ENCODE results near the gene NTF3. TPM values are rescaled to one million over a fixed set of nuclear protein-coding genes. Genes with fewer than 3 reads are reported as not detected.

Gene NTF3
- total and polyA plus RNA-seq, 2 donors, result 0.61 to 1.6 TPM

- DNase-seq (ENCODE audit: low read depth in 6 of 9, low spot score in 9 of 9), result no peak
- H3K27ac ChIP-seq (ENCODE audit: low read depth in 1 of 2, low read length in 1 of 2), result no peak overlapping the region
- H3K36me3 ChIP-seq (ENCODE audit: control insufficient read depth in 2 of 2, insufficient read depth in 2 of 2, low read length in 1 of 2), result no peaks in the 10 kb centered on the region
- no peaks in the 10 kb centered on the region for H3K4me1 ChIP-seq (ENCODE audit: control insufficient read depth in 2 of 2, insufficient read depth in 2 of 2, low read length in 2 of 2)
- WGBS, result 73% methylated on average over 4 of the region's 4 CpGs
- peaks cover 20 to 55% of the 10 kb centered on the region in 2 donors for H3K27me3 ChIP-seq (ENCODE audit: control insufficient read depth in 2 of 2, insufficient read depth in 1 of 2, low read length in 1 of 2)
- H3K4me3 ChIP-seq (ENCODE audit: low read length in 2 of 2), result no peak overlapping the region
- no peaks in the 10 kb centered on the region for H3K9me3 ChIP-seq (ENCODE audit: control insufficient read depth in 2 of 2, insufficient read depth in 1 of 2, low read length in 1 of 2)
Observed at GRCh38 chr12:5438671-5439200, 6.8 kb downstream of the NTF3 start.

GRCh38 chr12:5439371-5439771, 7.5 kb downstream of the NTF3 start:
- Histone ChIP-seq H3K36me3 (ENCODE audit: control insufficient read depth in 2 of 2, insufficient read depth in 2 of 2, low read length in 1 of 2) (no peaks in the 10 kb centered on the region), H3K27me3 (ENCODE audit: control insufficient read depth in 2 of 2, insufficient read depth in 1 of 2, low read length in 1 of 2) (peaks cover 14 to 49% of the 10 kb centered on the region in 2 donors), H3K4me3 (ENCODE audit: low read length in 2 of 2) (no peak overlapping the region), H3K27ac (ENCODE audit: low read depth in 1 of 2, low read length in 1 of 2) (no peak overlapping the region), H3K9me3 (ENCODE audit: control insufficient read depth in 2 of 2, insufficient read depth in 1 of 2, low read length in 1 of 2) (no peaks in the 10 kb centered on the region), H3K4me1 (ENCODE audit: control insufficient read depth in 2 of 2, insufficient read depth in 2 of 2, low read length in 2 of 2) (no peaks in the 10 kb centered on the region)
- WGBS, result 92% methylated on average over 4 of the region's 4 CpGs
- DNase-seq (ENCODE audit: low read depth in 6 of 9, low spot score in 9 of 9), result no peak

GRCh38 chr12:5439788-5440300, 7.9 kb downstream of the NTF3 start:
- Histone ChIP-seq H3K9me3 (ENCODE audit: control insufficient read depth in 2 of 2, insufficient read depth in 1 of 2, low read length in 1 of 2) (no peaks in the 10 kb centered on the region), H3K27me3 (ENCODE audit: control insufficient read depth in 2 of 2, insufficient read depth in 1 of 2, low read length in 1 of 2) (peaks cover 10 to 44% of the 10 kb centered on the region in 2 donors), H3K4me3 (ENCODE audit: low read length in 2 of 2) (no peak overlapping the region), H3K27ac (ENCODE audit: low read depth in 1 of 2, low read length in 1 of 2) (no peak overlapping the region), H3K36me3 (ENCODE audit: control insufficient read depth in 2 of 2, insufficient read depth in 2 of 2, low read length in 1 of 2) (no peaks in the 10 kb centered on the region), H3K4me1 (ENCODE audit: control insufficient read depth in 2 of 2, insufficient read depth in 2 of 2, low read length in 2 of 2) (no peaks in the 10 kb centered on the region)
- no peak for DNase-seq (ENCODE audit: low read depth in 6 of 9, low spot score in 9 of 9)

- 80% methylated on average over 7 of the region's 7 CpGs for WGBS
- no peaks in the 10 kb centered on the region for H3K4me1 ChIP-seq (ENCODE audit: control insufficient read depth in 2 of 2, insufficient read depth in 2 of 2, low read length in 2 of 2)
- H3K4me3 ChIP-seq (ENCODE audit: low read length in 2 of 2), result no peak overlapping the region
- H3K36me3 ChIP-seq (ENCODE audit: control insufficient read depth in 2 of 2, insufficient read depth in 2 of 2, low read length in 1 of 2), result no peaks in the 10 kb centered on the region
- no peak for DNase-seq (ENCODE audit: low read depth in 6 of 9, low spot score in 9 of 9)
- peaks cover 2 to 33% of the 10 kb centered on the region in 2 donors for H3K27me3 ChIP-seq (ENCODE audit: control insufficient read depth in 2 of 2, insufficient read depth in 1 of 2, low read length in 1 of 2)
- no peak overlapping the region for H3K27ac ChIP-seq (ENCODE audit: low read depth in 1 of 2, low read length in 1 of 2)
- H3K9me3 ChIP-seq (ENCODE audit: control insufficient read depth in 2 of 2, insufficient read depth in 1 of 2, low read length in 1 of 2), result no peaks in the 10 kb centered on the region
Observed at GRCh38 chr12:5440978-5441377, 9.1 kb downstream of the NTF3 start.

- H3K27ac ChIP-seq (ENCODE audit: low read depth in 1 of 2, low read length in 1 of 2), result no peak overlapping the region
- 91% methylated on average over 10 of the region's 10 CpGs for WGBS
- DNase-seq (ENCODE audit: low read depth in 6 of 9, low spot score in 9 of 9), result no peak
- peaks cover 0 to 34% of the 10 kb centered on the region in 2 donors for H3K27me3 ChIP-seq (ENCODE audit: control insufficient read depth in 2 of 2, insufficient read depth in 1 of 2, low read length in 1 of 2)
- no peak overlapping the region for H3K4me3 ChIP-seq (ENCODE audit: low read length in 2 of 2)
- no peaks in the 10 kb centered on the region for H3K9me3 ChIP-seq (ENCODE audit: control insufficient read depth in 2 of 2, insufficient read depth in 1 of 2, low read length in 1 of 2)
- H3K36me3 ChIP-seq (ENCODE audit: control insufficient read depth in 2 of 2, insufficient read depth in 2 of 2, low read length in 1 of 2), result no peaks in the 10 kb centered on the region
- no peaks in the 10 kb centered on the region for H3K4me1 ChIP-seq (ENCODE audit: control insufficient read depth in 2 of 2, insufficient read depth in 2 of 2, low read length in 2 of 2)
Observed at GRCh38 chr12:5441497-5442236, 9.8 kb downstream of the NTF3 start.

GRCh38 chr12:5442251-5443006, 10.5 kb downstream of the NTF3 start:
- Histone ChIP-seq H3K27ac (ENCODE audit: low read depth in 1 of 2, low read length in 1 of 2) (no peak overlapping the region), H3K4me1 (ENCODE audit: control insufficient read depth in 2 of 2, insufficient read depth in 2 of 2, low read length in 2 of 2) (no peaks in the 10 kb centered on the region), H3K27me3 (ENCODE audit: control insufficient read depth in 2 of 2, insufficient read depth in 1 of 2, low read length in 1 of 2) (peaks cover 0 to 29% of the 10 kb centered on the region in 2 donors), H3K36me3 (ENCODE audit: control insufficient read depth in 2 of 2, insufficient read depth in 2 of 2, low read length in 1 of 2) (no peaks in the 10 kb centered on the region), H3K4me3 (ENCODE audit: low read length in 2 of 2) (no peak overlapping the region), H3K9me3 (ENCODE audit: control insufficient read depth in 2 of 2, insufficient read depth in 1 of 2, low read length in 1 of 2) (no peaks in the 10 kb centered on the region)
- no peak for DNase-seq (ENCODE audit: low read depth in 6 of 9, low spot score in 9 of 9)
- WGBS, result 74% methylated on average over 11 of the region's 11 CpGs

GRCh38 chr12:5444520-5444919, 12.6 kb downstream of the NTF3 start:
- Histone ChIP-seq H3K9me3 (ENCODE audit: control insufficient read depth in 2 of 2, insufficient read depth in 1 of 2, low read length in 1 of 2) (no peaks in the 10 kb centered on the region), H3K4me3 (ENCODE audit: low read length in 2 of 2) (no peak overlapping the region), H3K4me1 (ENCODE audit: control insufficient read depth in 2 of 2, insufficient read depth in 2 of 2, low read length in 2 of 2) (no peaks in the 10 kb centered on the region), H3K27ac (ENCODE audit: low read depth in 1 of 2, low read length in 1 of 2) (no peak overlapping the region), H3K27me3 (ENCODE audit: control insufficient read depth in 2 of 2, insufficient read depth in 1 of 2, low read length in 1 of 2) (peaks cover 0 to 20% of the 10 kb centered on the region in 2 donors), H3K36me3 (ENCODE audit: control insufficient read depth in 2 of 2, insufficient read depth in 2 of 2, low read length in 1 of 2) (no peaks in the 10 kb centered on the region)
- DNase-seq (ENCODE audit: low read depth in 6 of 9, low spot score in 9 of 9), result no peak
- WGBS, result 94% methylated on average over 6 of the region's 6 CpGs

GRCh38 chr12:5447320-5447719, 15.4 kb downstream of the NTF3 start:
- H3K9me3 ChIP-seq (ENCODE audit: control insufficient read depth in 2 of 2, insufficient read depth in 1 of 2, low read length in 1 of 2), result no peaks in the 10 kb centered on the region
- WGBS, result 70% methylated on average over 5 of the region's 5 CpGs
- no peak overlapping the region for H3K27ac ChIP-seq (ENCODE audit: low read depth in 1 of 2, low read length in 1 of 2)
- no peaks in the 10 kb centered on the region for H3K4me1 ChIP-seq (ENCODE audit: control insufficient read depth in 2 of 2, insufficient read depth in 2 of 2, low read length in 2 of 2)
- H3K36me3 ChIP-seq (ENCODE audit: control insufficient read depth in 2 of 2, insufficient read depth in 2 of 2, low read length in 1 of 2), result no peaks in the 10 kb centered on the region
- H3K4me3 ChIP-seq (ENCODE audit: low read length in 2 of 2), result no peak overlapping the region
- DNase-seq (ENCODE audit: low read depth in 6 of 9, low spot score in 9 of 9), result no peak
- peaks cover 0 to 10% of the 10 kb centered on the region in 2 donors for H3K27me3 ChIP-seq (ENCODE audit: control insufficient read depth in 2 of 2, insufficient read depth in 1 of 2, low read length in 1 of 2)

GRCh38 chr12:5451251-5451650, 19.3 kb downstream of the NTF3 start:
- Histone ChIP-seq H3K4me3 (ENCODE audit: low read length in 2 of 2) (no peak overlapping the region), H3K27ac (ENCODE audit: low read depth in 1 of 2, low read length in 1 of 2) (no peak overlapping the region), H3K4me1 (ENCODE audit: control insufficient read depth in 2 of 2, insufficient read depth in 2 of 2, low read length in 2 of 2) (no peaks in the 10 kb centered on the region), H3K27me3 (ENCODE audit: control insufficient read depth in 2 of 2, insufficient read depth in 1 of 2, low read length in 1 of 2) (peaks cover 0 to 7% of the 10 kb centered on the region in 2 donors), H3K9me3 (ENCODE audit: control insufficient read depth in 2 of 2, insufficient read depth in 1 of 2, low read length in 1 of 2) (no peaks in the 10 kb centered on the region), H3K36me3 (ENCODE audit: control insufficient read depth in 2 of 2, insufficient read depth in 2 of 2, low read length in 1 of 2) (no peaks in the 10 kb centered on the region)
- no peak for DNase-seq (ENCODE audit: low read depth in 6 of 9, low spot score in 9 of 9)
- 93% methylated on average over 1 of the region's 1 CpG for WGBS
